Ishikawa (cell line): ENCODE measurements around the gene ASCC1.

ENCODE experiments used
- CEBPB ChIP-seq: IDR thresholded peaks from 2 replicates; pipeline ENCODE4 v1.6.1; 2012
- CREB1 ChIP-seq: IDR thresholded peaks from 2 replicates; pipeline ENCODE4 v1.6.1; 2012; ENCODE audit warnings: low read depth
- EGR1 ChIP-seq: IDR thresholded peaks from 2 replicates; pipeline ENCODE4 v1.6.1; 2012
- EP300 ChIP-seq: IDR thresholded peaks from 2 replicates; pipeline ENCODE4 v1.6.1; 2012; ENCODE audit warnings: borderline replicate concordance
- FOXM1 ChIP-seq: IDR thresholded peaks from 2 replicates; pipeline ENCODE4 v1.6.1; 2012; ENCODE audit warnings: low read depth, borderline replicate concordance
- NFIC ChIP-seq: IDR thresholded peaks from 2 replicates; pipeline ENCODE4 v1.6.1; 2012
- RAD21 ChIP-seq: IDR thresholded peaks from 2 replicates; pipeline ENCODE4 v1.6.1; 2012; ENCODE audit warnings: low read depth
- TAF1 ChIP-seq: IDR thresholded peaks from 2 replicates; pipeline ENCODE4 v1.6.1; 2012; ENCODE audit warnings: low read depth, mild to moderate bottlenecking
- TCF12 ChIP-seq: IDR thresholded peaks from 2 replicates; pipeline ENCODE4 v1.6.1; 2012; ENCODE audit warnings: low read depth
- TEAD4 ChIP-seq: IDR thresholded peaks from 2 replicates; pipeline ENCODE4 v1.6.1; 2012
- YY1 ChIP-seq: IDR thresholded peaks from 2 replicates; pipeline ENCODE4 v1.6.1; 2012; ENCODE audit warnings: low read depth
- ZBTB7A ChIP-seq: IDR thresholded peaks from 2 replicates; pipeline ENCODE4 v1.6.1; 2012; ENCODE audit warnings: low read depth
- TF ChIP-seq, protein P1 (sequence below): IDR thresholded peaks from 2 replicates; pipeline ENCODE4 v1.6.1; 2012
- TF ChIP-seq, protein P2 (sequence below): IDR thresholded peaks from 2 replicates; pipeline ENCODE4 v1.6.1; 2012; ENCODE audit warnings: low read depth, mild to moderate bottlenecking
- TF ChIP-seq, protein P3 (sequence below): IDR thresholded peaks from 2 replicates; pipeline ENCODE4 v1.6.1; 2012

Gene ASCC1

GRCh38 chr10:72096115-72097000 is 119.7 kb downstream of the ASCC1 start:
- TF ChIP-seq TAF1 (no peak), RAD21 (no peak), CEBPB (no peak), EP300 (no peak), TEAD4 (no peak), NFIC (no peak), FOXM1 (no peak), TCF12 (no peak), YY1 (no peak), ZBTB7A (no peak), CREB1 (no peak), EGR1 (no peak)
- TF ChIP-seq, protein P1, sequence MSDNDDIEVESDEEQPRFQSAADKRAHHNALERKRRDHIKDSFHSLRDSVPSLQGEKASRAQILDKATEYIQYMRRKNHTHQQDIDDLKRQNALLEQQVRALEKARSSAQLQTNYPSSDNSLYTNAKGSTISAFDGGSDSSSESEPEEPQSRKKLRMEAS = no peak
- TF ChIP-seq, protein P2, sequence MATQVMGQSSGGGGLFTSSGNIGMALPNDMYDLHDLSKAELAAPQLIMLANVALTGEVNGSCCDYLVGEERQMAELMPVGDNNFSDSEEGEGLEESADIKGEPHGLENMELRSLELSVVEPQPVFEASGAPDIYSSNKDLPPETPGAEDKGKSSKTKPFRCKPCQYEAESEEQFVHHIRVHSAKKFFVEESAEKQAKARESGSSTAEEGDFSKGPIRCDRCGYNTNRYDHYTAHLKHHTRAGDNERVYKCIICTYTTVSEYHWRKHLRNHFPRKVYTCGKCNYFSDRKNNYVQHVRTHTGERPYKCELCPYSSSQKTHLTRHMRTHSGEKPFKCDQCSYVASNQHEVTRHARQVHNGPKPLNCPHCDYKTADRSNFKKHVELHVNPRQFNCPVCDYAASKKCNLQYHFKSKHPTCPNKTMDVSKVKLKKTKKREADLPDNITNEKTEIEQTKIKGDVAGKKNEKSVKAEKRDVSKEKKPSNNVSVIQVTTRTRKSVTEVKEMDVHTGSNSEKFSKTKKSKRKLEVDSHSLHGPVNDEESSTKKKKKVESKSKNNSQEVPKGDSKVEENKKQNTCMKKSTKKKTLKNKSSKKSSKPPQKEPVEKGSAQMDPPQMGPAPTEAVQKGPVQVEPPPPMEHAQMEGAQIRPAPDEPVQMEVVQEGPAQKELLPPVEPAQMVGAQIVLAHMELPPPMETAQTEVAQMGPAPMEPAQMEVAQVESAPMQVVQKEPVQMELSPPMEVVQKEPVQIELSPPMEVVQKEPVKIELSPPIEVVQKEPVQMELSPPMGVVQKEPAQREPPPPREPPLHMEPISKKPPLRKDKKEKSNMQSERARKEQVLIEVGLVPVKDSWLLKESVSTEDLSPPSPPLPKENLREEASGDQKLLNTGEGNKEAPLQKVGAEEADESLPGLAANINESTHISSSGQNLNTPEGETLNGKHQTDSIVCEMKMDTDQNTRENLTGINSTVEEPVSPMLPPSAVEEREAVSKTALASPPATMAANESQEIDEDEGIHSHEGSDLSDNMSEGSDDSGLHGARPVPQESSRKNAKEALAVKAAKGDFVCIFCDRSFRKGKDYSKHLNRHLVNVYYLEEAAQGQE = no peak
- TF ChIP-seq, protein P3, sequence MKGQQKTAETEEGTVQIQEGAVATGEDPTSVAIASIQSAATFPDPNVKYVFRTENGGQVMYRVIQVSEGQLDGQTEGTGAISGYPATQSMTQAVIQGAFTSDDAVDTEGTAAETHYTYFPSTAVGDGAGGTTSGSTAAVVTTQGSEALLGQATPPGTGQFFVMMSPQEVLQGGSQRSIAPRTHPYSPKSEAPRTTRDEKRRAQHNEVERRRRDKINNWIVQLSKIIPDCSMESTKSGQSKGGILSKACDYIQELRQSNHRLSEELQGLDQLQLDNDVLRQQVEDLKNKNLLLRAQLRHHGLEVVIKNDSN = no peak

- TF ChIP-seq CEBPB = no peak
- no peak for TF ChIP-seq TCF12
- TF ChIP-seq, protein P1 = no peak
- TF ChIP-seq TEAD4 = no peak
- TF ChIP-seq RAD21 = no peak
- TF ChIP-seq FOXM1 = no peak
- TF ChIP-seq YY1 = no peak
- no peak for TF ChIP-seq CREB1
- TF ChIP-seq, protein P2 = no peak
- no peak for TF ChIP-seq TAF1
- TF ChIP-seq, protein P3 = no peak
- TF ChIP-seq ZBTB7A = no peak
Measured at GRCh38 chr10:72095195-72095594, 120.9 kb downstream of the ASCC1 start.

- TF ChIP-seq, protein P3 = no peak
- TF ChIP-seq TAF1 (no peak), ZBTB7A (no peak), EGR1 (no peak), CREB1 (no peak), TCF12 (no peak), TEAD4 (no peak), CEBPB (no peak), YY1 (no peak)
- TF ChIP-seq, protein P1 = no peak
- TF ChIP-seq, protein P2 = no peak
Measured at GRCh38 chr10:72094574-72094973, 121.5 kb downstream of the ASCC1 start.

- TF ChIP-seq CEBPB = no peak
- no peak for TF ChIP-seq TCF12
- TF ChIP-seq CREB1 = no peak
- TF ChIP-seq RAD21 = no peak
- no peak for TF ChIP-seq YY1
- no peak for TF ChIP-seq TEAD4
- TF ChIP-seq, protein P1 = no peak
- TF ChIP-seq FOXM1 = no peak
- TF ChIP-seq EGR1 = no peak
- TF ChIP-seq ZBTB7A = no peak
- TF ChIP-seq, protein P2 = no peak
- TF ChIP-seq NFIC = no peak
- no peak for TF ChIP-seq EP300
- TF ChIP-seq, protein P3 = no peak
- no peak for TF ChIP-seq TAF1
Measured at GRCh38 chr10:72093450-72093849, 122.6 kb downstream of the ASCC1 start.
